ENCODE results near the gene DDIT3.

DDIT3 gene

GRCh38 chr12:57546438-57547287 is 26.3 kb upstream of the DDIT3 start, which contains the start of gene DCTN2:
Gene DCTN2 (minus strand): TSS chr12:57547192. CDS start chr12:57547063, 129 bp downstream.
- DNase-seq, result peak; percentile 68 to 99 (median 90)

GRCh38 chr12:57545809-57546437 is 25.6 kb upstream of the DDIT3 start:
- DNase-seq, result no peak

GRCh38 chr12:57543581-57543980 is 23.3 kb upstream of the DDIT3 start:
- DNase-seq, result peak in 1 of 5 experiments; percentile 43

GRCh38 chr12:57541717-57542116 is 21.4 kb upstream of the DDIT3 start:
- no peak for DNase-seq

- DNase-seq, result no peak
These were observed 20.7 kb upstream of the DDIT3 start for GRCh38 chr12:57541001-57541400.

- DNase-seq, result no peak
These were observed 18.9 kb upstream of the DDIT3 start for GRCh38 chr12:57539134-57539768.

GRCh38 chr12:57536597-57536942 is 16.3 kb upstream of the DDIT3 start:
- DNase-seq, result no peak

- DNase-seq, result no peak
These were observed 15.7 kb upstream of the DDIT3 start for GRCh38 chr12:57535764-57536596.

GRCh38 chr12:57534991-57535543 is 14.8 kb upstream of the DDIT3 start:
- DNase-seq, result no peak

- no peak for DNase-seq
These were observed 13.9 kb upstream of the DDIT3 start for GRCh38 chr12:57534250-57534649.

- DNase-seq, result no peak
These were observed 12.8 kb upstream of the DDIT3 start for GRCh38 chr12:57533108-57533507.

- DNase-seq, result no peak
These were observed 11.5 kb upstream of the DDIT3 start for GRCh38 chr12:57531836-57532235.

GRCh38 chr12:57530396-57531142 is 10.3 kb upstream of the DDIT3 start:
- no peak for DNase-seq

- no peak for DNase-seq
These were observed 9.5 kb upstream of the DDIT3 start for GRCh38 chr12:57529831-57530230.

- no peak for DNase-seq
These were observed 8.7 kb upstream of the DDIT3 start for GRCh38 chr12:57528831-57529555.

GRCh38 chr12:57528176-57528575 is 7.9 kb upstream of the DDIT3 start:
- no peak for DNase-seq

- DNase-seq, result no peak
These were observed 6.9 kb upstream of the DDIT3 start for GRCh38 chr12:57527184-57527583.

GRCh38 chr12:57526477-57527126 is 6.3 kb upstream of the DDIT3 start:
- DNase-seq, result no peak

- DNase-seq, result no peak
These were observed 5.5 kb upstream of the DDIT3 start for GRCh38 chr12:57525615-57526383.
